GM23248 (cell line): ENCODE results near the gene DAPK1. TPM values are rescaled to one million over a fixed set of nuclear protein-coding genes. Genes with fewer than 3 reads are reported as not detected.

Experiments
- DNase-seq: peaks from one replicate; pipeline ENCODE4 v3.0.0-alpha.2; 2015
- H2AFZ ChIP-seq: fragments of 200-600 bp; sonication (generic); 2 replicates; pipeline ENCODE4 v1.6.1; 2016; ENCODE audit warnings: antibody characterized with exemption
- H3F3A ChIP-seq: fragments of 200-600 bp; sonication (generic); 2 replicates; pipeline ENCODE4 v1.6.1; 2016; ENCODE audit warnings: mild to moderate bottlenecking, antibody characterized with exemption, mixed run types; ENCODE audit not compliant: insufficient read depth
- H3K27ac ChIP-seq: fragments of 200-600 bp; sonication (generic); 2 replicates; pipeline ENCODE4 v1.5.1; 2016; ENCODE audit warnings: mild to moderate bottlenecking
- H3K27me3 ChIP-seq: fragments of 200-600 bp; sonication (generic); replicated peaks from 2 replicates; pipeline ENCODE4 v1.6.1; 2016; ENCODE audit warnings: mild to moderate bottlenecking; ENCODE audit not compliant: insufficient read depth
- H3K36me3 ChIP-seq: fragments of 200-600 bp; sonication (generic); 2 replicates; pipeline ENCODE4 v1.6.1; 2016; ENCODE audit warnings: low read depth, mild to moderate bottlenecking
- H3K4me1 ChIP-seq: fragments of 200-600 bp; sonication (generic); 2 replicates; pipeline ENCODE4 v1.6.1; 2016; ENCODE audit warnings: mild to moderate bottlenecking; ENCODE audit not compliant: insufficient read depth
- H3K4me2 ChIP-seq: fragments of 200-600 bp; sonication (generic); one replicate; pipeline ENCODE4 v1.6.1; 2016; ENCODE audit warnings: mild to moderate bottlenecking; ENCODE audit not compliant: unreplicated experiment
- H3K4me3 ChIP-seq: fragments of 200-600 bp; sonication (generic); 2 replicates; pipeline ENCODE4 v1.5.1; 2016; ENCODE audit warnings: mild to moderate bottlenecking
- H3K79me2 ChIP-seq: fragments of 200-600 bp; sonication (generic); 2 replicates; pipeline ENCODE4 v1.6.1; 2016; ENCODE audit warnings: mild to moderate bottlenecking; ENCODE audit not compliant: insufficient read depth
- H3K9ac ChIP-seq: fragments of 200-600 bp; sonication (generic); 2 replicates; pipeline ENCODE4 v1.6.1; 2016; ENCODE audit warnings: mild to moderate bottlenecking
- H3K9me2 ChIP-seq: fragments of 200-600 bp; sonication (generic); 2 replicates; pipeline ENCODE4 v1.6.1; 2016; ENCODE audit warnings: mixed run types, mild to moderate bottlenecking, moderate library complexity; ENCODE audit not compliant: insufficient read depth
- H3K9me3 ChIP-seq: fragments of 200-600 bp; sonication (generic); one replicate; pipeline ENCODE4 v1.6.1; 2017; ENCODE audit warnings: low read depth
- H4K20me1 ChIP-seq: fragments of 200-600 bp; sonication (generic); 2 replicates; pipeline ENCODE4 v1.6.0; 2016; ENCODE audit not compliant: insufficient read depth
- EZH2 ChIP-seq: fragments of 200-600 bp; sonication (generic); IDR thresholded peaks from 2 replicates; pipeline ENCODE4 v1.6.1; 2018; ENCODE audit warnings: antibody characterized with exemption, mild to moderate bottlenecking; ENCODE audit not compliant: insufficient read depth, poor library complexity, severe bottlenecking
- EZH2phosphoT487 ChIP-seq: fragments of 200-600 bp; sonication (generic); IDR thresholded peaks from 2 replicates; pipeline ENCODE4 v1.6.1; 2018; ENCODE audit warnings: antibody characterized with exemption, moderate library complexity, mild to moderate bottlenecking, low read depth; ENCODE audit not compliant: insufficient read depth
- WGBS, 2 experiments: methylation state at CpG; one replicate each; pipeline ENCODE4 v1.1.6; 2015 to 2017; ENCODE audit warnings: low lambda C conversion rate in 2 of 2, low coverage in 1 of 2; ENCODE audit errors: missing lambda C conversion rate in 2 of 2; 5-methylcytosine and 5-hydroxymethylcytosine counted together
- in situ Hi-C: fragments of 300-500 bp; cut with MboI; formaldehyde crosslinking; loops from 2 replicates; pipeline ENCODE4 v1.15.0; 2020
- polyA plus RNA-seq: library from polyadenylated mRNA; unstranded; fragments of >200 nt; fragmentation: Nextera tagmentation; extraction: Ambion mirVana; gene quantifications from 2 replicates; pipeline ENCODE4 v1.2.1, GENCODE V29; 2016
- total RNA-seq: library from RNA; depleted of rRNA; stranded (reverse); fragments of >200 nt; shearing (Covaris generic); gene quantifications from 2 replicates; pipeline ENCODE4 v1.2.3, GENCODE V29; 2014

Gene DAPK1
- total and polyA plus RNA-seq, 2 experiments from 2014 or later = 1.6 to 1.9 TPM

DNA sequence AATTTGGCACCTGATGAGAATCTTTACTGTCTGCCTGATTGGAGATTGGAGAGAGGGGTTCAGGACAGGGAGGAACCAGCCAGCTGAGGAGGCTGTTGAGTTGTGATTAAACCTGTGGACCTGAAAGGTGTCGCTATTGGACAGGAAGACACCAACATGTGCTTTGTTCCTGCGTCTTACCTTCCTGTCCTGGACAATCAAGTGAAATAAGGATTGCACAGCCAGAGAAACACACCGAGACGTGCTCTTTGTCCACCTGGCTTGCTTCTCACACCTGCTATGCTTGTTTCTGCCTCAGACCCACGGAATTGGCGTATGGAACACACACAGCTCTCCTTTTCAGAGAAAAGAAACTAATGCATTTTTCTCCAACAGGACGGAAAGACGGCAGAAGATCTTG lies 170.6 kb downstream of the DAPK1 start:
- H3K27ac ChIP-seq = no peak overlapping the region
- no peaks in the 10 kb centered on the region for H4K20me1 ChIP-seq
- H3K27me3 ChIP-seq = 0 out of 2 replicates have a peak, but pooled peaks cover 3% of the 10 kb centered on the region
- H2AFZ ChIP-seq = no peak overlapping the region
- H3K9me2 ChIP-seq = no peaks in the 10 kb centered on the region
- no peak overlapping the region for H3K4me2 ChIP-seq
- no peak overlapping the region for H3K9ac ChIP-seq
- no peaks in the 10 kb centered on the region for H3K4me1 ChIP-seq
- in situ Hi-C loops = loop anchor here (10.0 kb wide), 1 partner anchor 1253 kb away; no protein-coding TSS in a partner anchor
- H3K9me3 ChIP-seq = no peaks in the 10 kb centered on the region
- no peak for DNase-seq
- no peaks in the 10 kb centered on the region for H3F3A ChIP-seq
- TF ChIP-seq EZH2phosphoT487 (no peak), EZH2 (no peak)
- 71 to 72% methylated on average over 8 of the region's 8 CpGs for WGBS, 2 experiments
- no peak overlapping the region for H3K4me3 ChIP-seq
- no peaks in the 10 kb centered on the region for H3K36me3 ChIP-seq
- H3K79me2 ChIP-seq = no peaks in the 10 kb centered on the region

- WGBS, 2 experiments = 81 to 82% methylated on average over 4 of the region's 4 CpGs
- H3K36me3 ChIP-seq = no peaks in the 10 kb centered on the region
These were observed 171.1 kb downstream of the DAPK1 start for GRCh38 chr9:87668722-87669121.

DNA sequence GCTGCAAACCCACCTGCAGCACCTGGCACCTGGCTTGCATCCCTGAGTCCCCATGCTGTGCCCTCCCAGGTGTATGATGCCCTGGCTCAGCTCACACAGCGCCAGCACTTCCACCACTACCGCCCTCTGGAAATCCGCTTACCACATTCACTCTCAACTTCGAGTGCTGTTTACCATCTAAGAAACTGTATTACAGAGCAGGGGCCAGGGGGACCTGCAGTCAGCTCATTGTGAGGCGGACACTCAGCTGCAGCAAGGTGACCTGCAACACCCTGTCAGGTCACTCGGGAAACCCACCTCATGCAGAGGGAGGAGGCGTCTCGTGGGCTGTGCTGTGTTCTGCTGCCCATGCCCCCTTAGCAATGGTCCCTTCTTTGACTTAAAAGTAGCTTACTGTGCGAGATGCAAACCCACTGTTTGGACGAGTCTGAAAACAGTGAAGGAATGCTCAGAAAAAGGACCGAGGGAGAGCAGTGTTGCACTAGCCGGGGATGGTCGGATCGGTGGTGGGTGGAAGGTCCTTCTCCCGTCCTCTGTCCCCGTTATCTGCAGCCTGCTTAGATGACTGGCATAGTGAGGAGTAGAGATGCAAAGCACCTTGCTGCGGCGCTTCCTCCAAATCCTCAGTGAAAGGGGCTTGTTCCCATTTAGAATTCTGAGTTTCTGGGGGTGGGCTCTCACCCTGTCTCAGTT lies 173.1 kb downstream of the DAPK1 start:
- Histone ChIP-seq H3K79me2 (no peaks in the 10 kb centered on the region), H3K4me1 (no peaks in the 10 kb centered on the region), H3K9ac (no peak overlapping the region), H3K4me3 (no peak overlapping the region), H3K27ac (no peak overlapping the region), H3K27me3 (0 out of 2 replicates have a peak, but pooled peaks cover 3% of the 10 kb centered on the region), H3K36me3 (no peaks in the 10 kb centered on the region), H3K9me3 (no peaks in the 10 kb centered on the region), H4K20me1 (no peaks in the 10 kb centered on the region), H3K9me2 (no peaks in the 10 kb centered on the region), H2AFZ (no peak overlapping the region), H3F3A (no peaks in the 10 kb centered on the region), H3K4me2 (no peak overlapping the region)
- WGBS, 2 experiments = 72 to 77% methylated on average over 18 of the region's 18 CpGs
- TF ChIP-seq EZH2 (no peak), EZH2phosphoT487 (no peak)
- DNase-seq = no peak
- in situ Hi-C loops = loop anchor here (10.0 kb wide), 2 partner anchors 144 to 374 kb away; no protein-coding TSS in a partner anchor

More at GRCh38 chr9:87668722-87669121, 171.1 kb downstream of the DAPK1 start:
- Histone ChIP-seq H3K9me3 (no peaks in the 10 kb centered on the region), H3K9ac (no peak overlapping the region), H3K27ac (no peak overlapping the region), H3K27me3 (0 out of 2 replicates have a peak, but pooled peaks cover 3% of the 10 kb centered on the region), H3F3A (no peaks in the 10 kb centered on the region), H3K9me2 (no peaks in the 10 kb centered on the region), H3K4me3 (no peak overlapping the region), H3K4me1 (no peaks in the 10 kb centered on the region), H2AFZ (no peak overlapping the region), H3K4me2 (no peak overlapping the region), H3K79me2 (no peaks in the 10 kb centered on the region), H4K20me1 (no peaks in the 10 kb centered on the region)
- TF ChIP-seq EZH2 (no peak), EZH2phosphoT487 (no peak)
- in situ Hi-C loops = loop anchor here (10.0 kb wide), 1 partner anchor 1254 kb away; no protein-coding TSS in a partner anchor
- DNase-seq = no peak

GRCh38 chr9:87671478-87671877 lies 173.8 kb downstream of the DAPK1 start:
- Histone ChIP-seq H3K4me1 (no peaks in the 10 kb centered on the region), H3K4me3 (no peak overlapping the region), H3K27me3 (0 out of 2 replicates have a peak, but pooled peaks cover 3% of the 10 kb centered on the region), H3K9me2 (no peaks in the 10 kb centered on the region), H4K20me1 (no peaks in the 10 kb centered on the region), H3K27ac (no peak overlapping the region), H3K36me3 (no peaks in the 10 kb centered on the region), H3K79me2 (no peaks in the 10 kb centered on the region), H2AFZ (no peak overlapping the region), H3K4me2 (no peak overlapping the region), H3K9ac (no peak overlapping the region), H3K9me3 (no peaks in the 10 kb centered on the region), H3F3A (no peaks in the 10 kb centered on the region)
- no peak for DNase-seq
- in situ Hi-C loops = loop anchor here (10.0 kb wide), 2 partner anchors 143 to 373 kb away; no protein-coding TSS in a partner anchor
- no peak for TF ChIP-seq EZH2phosphoT487
- TF ChIP-seq EZH2 = no peak
- 56 to 61% methylated on average over 6 of the region's 6 CpGs for WGBS, 2 experiments
